A673 (cell line): ENCODE measurements around the gene ANKRD13B. TPM values are rescaled to one million over a fixed set of nuclear protein-coding genes. Genes with fewer than 3 reads are reported as not detected.

Experiments
- BruUV-seq: library from RNA; stranded (reverse); fragments of 400-500 nt; replicated peaks from 2 replicates; lab custom pipeline; 2021; lab: Mats Ljungman, UMichigan
- CTCF ChIA-PET: fragments of 300-600 bp; sonication (Branson Sonifier 250); formaldehyde crosslinking; loops from one replicate; lab custom pipeline; 2022; ENCODE audit warnings: antibody characterized with exemption; lab: Charles Lee
- POLR2A ChIA-PET: fragments of 300-600 bp; sonication (Branson Sonifier 250); formaldehyde crosslinking; loops from one replicate; lab custom pipeline; 2022; ENCODE audit warnings: antibody characterized with exemption; ENCODE audit not compliant: low non-redundant PET; lab: Charles Lee
- DNase-seq: peaks from one replicate; pipeline ENCODE4 v3.0.0-alpha.2; 2015; ENCODE audit warnings: low spot score
- H3K27ac ChIP-seq: fragments of 200-600 bp; sonication (generic); 2 replicates; pipeline ENCODE4 v1.5.1; 2016; ENCODE audit warnings: mixed run types, low read depth, mild to moderate bottlenecking, mixed read lengths, antibody characterized with exemption, low read length; ENCODE audit not compliant: poor library complexity, severe bottlenecking
- H3K27me3 ChIP-seq: fragments of 200-600 bp; sonication (generic); replicated peaks from 2 replicates; pipeline ENCODE4 v1.6.1; 2017; ENCODE audit warnings: mixed run types, low read depth, mild to moderate bottlenecking, mixed read lengths, antibody characterized with exemption, low read length; ENCODE audit not compliant: insufficient read depth, poor library complexity
- H3K36me3 ChIP-seq: fragments of 200-600 bp; sonication (generic); 2 replicates; pipeline ENCODE4 v1.6.1; 2016; ENCODE audit warnings: mixed run types, mild to moderate bottlenecking, mixed read lengths, antibody characterized with exemption, low read length; ENCODE audit not compliant: insufficient read depth, poor library complexity, severe bottlenecking
- H3K4me1 ChIP-seq: fragments of 200-600 bp; sonication (generic); 2 replicates; pipeline ENCODE4 v1.6.1; 2017; ENCODE audit warnings: mixed run types, mild to moderate bottlenecking, mixed read lengths, antibody characterized with exemption, low read length; ENCODE audit not compliant: insufficient read depth, poor library complexity, severe bottlenecking
- H3K4me3 ChIP-seq: fragments of 200-600 bp; sonication (generic); 2 replicates; pipeline ENCODE4 v1.5.1; 2016; ENCODE audit warnings: low read depth, mixed run types, mild to moderate bottlenecking, mixed read lengths, low read length; ENCODE audit not compliant: poor library complexity, severe bottlenecking
- H3K9me3 ChIP-seq: fragments of 200-600 bp; sonication (generic); 2 replicates; pipeline ENCODE4 v1.6.1; 2016; ENCODE audit warnings: mixed run types, low read depth, mild to moderate bottlenecking, mixed read lengths, antibody characterized with exemption, low read length; ENCODE audit not compliant: poor library complexity, severe bottlenecking
- EZH2 ChIP-seq: fragments of 200-600 bp; sonication (generic); IDR thresholded peaks from 2 replicates; pipeline ENCODE4 v1.6.1; 2017; ENCODE audit warnings: borderline replicate concordance, low read depth, mild to moderate bottlenecking, mixed read lengths, antibody characterized with exemption, low read length; ENCODE audit not compliant: poor library complexity, severe bottlenecking
- intact Hi-C: fragments of 100-400 bp; cut with micrococcal nuclease; formaldehyde crosslinking; loops from one replicate; pipeline ENCODE4 v1.10.0; 2022; ENCODE audit not compliant: unreplicated experiment
- total RNA-seq: library from RNA; stranded (reverse); gene quantifications from 2 replicates; pipeline ENCODE4 v1.2.3, GENCODE V29; 2021
- TF ChIP-seq, protein P1 (sequence below): fragments of 300-800, 200-600 bp; sonication (generic); conservative IDR thresholded peaks from 2 replicates; pipeline ENCODE4 v1.5.1; 2017; ENCODE audit warnings: low read depth, mild to moderate bottlenecking, antibody characterized with exemption, low read length, moderate library complexity, mixed read lengths

Gene ANKRD13B
- total RNA-seq, 1 experiment from 2014 or later: 81.5 TPM

DNA sequence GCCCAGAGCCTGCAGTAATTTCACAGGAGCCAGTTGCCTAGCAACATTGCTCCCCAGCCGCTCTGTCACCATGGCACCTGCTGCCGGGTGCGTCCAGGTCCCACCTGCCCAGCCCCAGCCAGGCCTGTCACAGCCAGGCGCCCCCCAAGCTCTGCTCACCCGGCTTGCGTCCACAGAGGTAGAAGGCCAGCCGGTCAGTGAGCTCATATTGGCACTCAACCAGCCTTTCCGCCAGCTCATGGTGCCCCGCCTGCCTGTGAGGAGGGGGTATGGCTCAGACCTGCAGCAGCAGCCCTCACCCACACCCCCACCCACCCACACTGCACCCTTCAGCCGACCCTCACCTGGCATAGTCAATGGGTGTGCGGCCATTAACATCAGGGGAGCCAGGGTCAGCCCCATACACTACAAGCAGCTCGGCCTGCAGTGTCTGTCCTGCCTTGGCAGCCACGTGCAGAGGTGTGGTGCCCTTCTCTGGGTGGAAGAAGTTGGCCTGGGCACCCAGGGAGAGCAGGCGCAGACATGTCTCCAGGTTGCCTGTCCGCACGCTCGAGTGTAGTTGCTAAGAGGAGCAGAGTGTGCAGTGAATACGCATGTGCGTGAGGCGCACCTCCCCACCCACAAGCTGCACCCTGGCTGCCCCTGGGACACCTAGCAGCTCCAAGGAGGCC, 11.2 kb upstream of the ANKRD13B start:
- Histone ChIP-seq H3K36me3 (peaks cover 66% of the 10 kb centered on the region), H3K27me3 (no peaks in the 10 kb centered on the region), H3K27ac (no peak overlapping the region), H3K4me3 (no peak overlapping the region), H3K9me3 (no peaks in the 10 kb centered on the region), H3K4me1 (peaks cover 24% of the 10 kb centered on the region)
- no TSS peak for BruUV-seq
- POLR2A ChIA-PET: interaction anchor here (0.5 to 0.6 kb wide), 2 partner anchors 310 to 474 kb away, joined by 4 to 26 read pairs; no protein-coding TSS in a partner anchor
- CTCF ChIA-PET: interaction anchor here (0.6 to 1.6 kb wide), 4 partner anchors 9 to 515 kb away, joined by 5 to 9 read pairs (median 8); no protein-coding TSS in a partner anchor
- DNase-seq: no peak
- intact Hi-C loops: loop anchor here (2.0 to 5.0 kb wide), 2 partner anchors 351 to 511 kb away; partner anchors contain the start of gene SSH2
- no peak for TF ChIP-seq EZH2
- TF ChIP-seq, protein P1, sequence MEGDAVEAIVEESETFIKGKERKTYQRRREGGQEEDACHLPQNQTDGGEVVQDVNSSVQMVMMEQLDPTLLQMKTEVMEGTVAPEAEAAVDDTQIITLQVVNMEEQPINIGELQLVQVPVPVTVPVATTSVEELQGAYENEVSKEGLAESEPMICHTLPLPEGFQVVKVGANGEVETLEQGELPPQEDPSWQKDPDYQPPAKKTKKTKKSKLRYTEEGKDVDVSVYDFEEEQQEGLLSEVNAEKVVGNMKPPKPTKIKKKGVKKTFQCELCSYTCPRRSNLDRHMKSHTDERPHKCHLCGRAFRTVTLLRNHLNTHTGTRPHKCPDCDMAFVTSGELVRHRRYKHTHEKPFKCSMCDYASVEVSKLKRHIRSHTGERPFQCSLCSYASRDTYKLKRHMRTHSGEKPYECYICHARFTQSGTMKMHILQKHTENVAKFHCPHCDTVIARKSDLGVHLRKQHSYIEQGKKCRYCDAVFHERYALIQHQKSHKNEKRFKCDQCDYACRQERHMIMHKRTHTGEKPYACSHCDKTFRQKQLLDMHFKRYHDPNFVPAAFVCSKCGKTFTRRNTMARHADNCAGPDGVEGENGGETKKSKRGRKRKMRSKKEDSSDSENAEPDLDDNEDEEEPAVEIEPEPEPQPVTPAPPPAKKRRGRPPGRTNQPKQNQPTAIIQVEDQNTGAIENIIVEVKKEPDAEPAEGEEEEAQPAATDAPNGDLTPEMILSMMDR: no peak

DNA sequence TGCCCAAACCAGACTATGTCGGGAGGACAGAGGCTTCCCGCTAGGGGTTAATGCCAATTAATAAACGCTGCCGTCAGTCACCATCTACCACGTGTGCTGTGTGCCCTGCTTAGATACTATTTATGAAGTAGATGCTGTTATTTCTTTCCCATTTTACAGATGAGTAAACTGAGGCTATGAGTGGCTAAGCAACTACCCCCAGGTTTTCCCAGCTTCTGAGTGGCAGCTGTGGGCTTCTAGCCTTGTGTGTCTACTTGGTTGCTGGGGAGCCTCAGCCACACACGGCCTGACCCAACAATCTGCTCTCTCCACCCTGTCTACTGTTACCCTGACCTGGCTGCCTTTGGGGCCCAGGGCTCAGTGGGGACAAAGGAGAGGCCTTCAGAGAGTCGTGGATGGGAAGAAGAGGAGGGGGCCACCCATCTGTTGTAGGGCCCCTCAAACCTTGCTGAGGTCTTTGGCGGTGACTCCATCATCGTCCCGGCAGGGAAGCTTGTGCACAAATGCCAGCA, 10.6 kb upstream of the ANKRD13B start:
- Histone ChIP-seq H3K4me1 (peaks cover 29% of the 10 kb centered on the region), H3K4me3 (no peak overlapping the region), H3K27me3 (no peaks in the 10 kb centered on the region), H3K9me3 (no peaks in the 10 kb centered on the region), H3K36me3 (peaks cover 62% of the 10 kb centered on the region), H3K27ac (no peak overlapping the region)
- no TSS peak for BruUV-seq
- DNase-seq: no peak
- no peak for TF ChIP-seq EZH2
- TF ChIP-seq, protein P1: no peak
- CTCF ChIA-PET: interaction anchor here (0.6 kb wide), 2 partner anchors 45 to 514 kb away, joined by 5 to 9 read pairs; no protein-coding TSS in a partner anchor
- intact Hi-C loops: loop anchor here (5.0 kb wide), 1 partner anchor 350 kb away; the partner anchor contains the start of gene SSH2
- POLR2A ChIA-PET: interaction anchor here (0.5 kb wide), 1 partner anchor 474 kb away, joined by 4 read pairs; no protein-coding TSS in a partner anchor

DNA sequence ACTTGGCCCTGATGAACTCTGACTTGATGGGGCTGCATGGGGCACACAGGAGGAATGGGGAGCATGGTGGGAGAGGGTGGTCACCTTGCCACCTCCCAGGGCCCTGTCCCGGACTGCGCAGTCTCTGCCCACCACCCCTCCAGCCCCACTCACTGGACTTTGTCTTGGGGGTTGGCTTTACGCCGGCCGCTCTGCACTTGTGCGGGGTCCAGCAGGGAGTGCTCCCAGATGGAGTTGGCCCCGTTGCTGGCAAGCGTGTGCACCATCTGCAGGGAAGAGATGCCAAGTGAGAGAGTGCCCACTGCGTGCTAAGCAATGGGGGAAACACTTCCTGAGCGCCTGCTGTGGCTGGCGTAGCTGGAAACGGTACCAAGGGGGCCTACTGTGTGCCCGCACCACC, 10.2 kb upstream of the ANKRD13B start:
- Histone ChIP-seq H3K36me3 (peaks cover 57% of the 10 kb centered on the region), H3K27ac (no peak overlapping the region), H3K4me3 (no peak overlapping the region), H3K9me3 (no peaks in the 10 kb centered on the region), H3K4me1 (peaks cover 34% of the 10 kb centered on the region), H3K27me3 (no peaks in the 10 kb centered on the region)
- TF ChIP-seq, protein P1: no peak
- TF ChIP-seq EZH2: no peak
- no peak for DNase-seq
- no TSS peak for BruUV-seq
- POLR2A ChIA-PET: no interaction called here
- intact Hi-C loops: loop anchor here (5.0 kb wide), 1 partner anchor 350 kb away; the partner anchor contains the start of gene SSH2
- CTCF ChIA-PET: no interaction called here
